ENCODE measurements around the gene RINT1. TPM values are rescaled to one million over a fixed set of nuclear protein-coding genes. Genes with fewer than 3 reads are reported as not detected.
"Not testable (repeated sequence)": the region's sequence is repeated elsewhere in the genome, so short reads cannot be mapped to it uniquely, and the experiment has no call there.

Gene RINT1
- total and polyA plus RNA-seq, 2 donors (not counting 1 experiment from before 2014, with no cell fraction given): 16.3 to 26.0 TPM

DNA sequence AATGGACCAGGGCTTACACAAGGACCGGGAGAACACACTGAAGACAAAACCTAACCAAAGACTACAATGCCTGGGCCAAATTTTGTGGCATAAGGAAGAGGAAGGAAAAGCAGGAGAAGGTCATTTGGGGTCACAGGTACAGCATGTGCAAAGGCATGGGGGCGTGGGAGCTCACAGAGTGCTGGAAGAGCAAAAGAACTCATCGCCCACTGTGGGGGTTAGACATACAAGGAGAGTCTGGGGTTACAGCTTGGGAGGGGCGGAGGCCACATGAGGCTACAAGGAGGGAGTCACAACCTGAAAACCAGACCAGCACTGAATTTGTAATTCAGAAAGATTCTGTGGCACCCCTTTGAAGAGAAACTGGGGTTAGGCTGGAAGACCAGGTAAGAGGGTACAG lies 19.6 kb upstream of the RINT1 start:
- Histone ChIP-seq H3K27me3 (ENCODE audit: control insufficient read depth, insufficient read depth, low read length) (no peaks in the 10 kb centered on the region), H2AFZ (ENCODE audit: low read length) (no peak overlapping the region), H4K20me1 (ENCODE audit: control insufficient read depth, extremely low read depth, insufficient read depth, low read length) (no peaks in the 10 kb centered on the region), H3K79me2 (ENCODE audit: control insufficient read depth, insufficient read depth, low read length) (peaks cover 32% of the 10 kb centered on the region), H3K4me3 (replicated peaks in 1 of 4; ENCODE audit: control extremely low read depth in 1 of 4, insufficient read depth in 1 of 4, low read depth in 3 of 4, low read length in 4 of 4) (no peak overlapping the region), H3K9me3 (ENCODE audit: control insufficient read depth, insufficient read depth, low read depth, low read length) (no peaks in the 10 kb centered on the region), H3K9ac (ENCODE audit: insufficient read depth, low read length) (no peak overlapping the region), H3K4me1 (ENCODE audit: control insufficient read depth, extremely low read depth, insufficient read depth, low read length) (no peaks in the 10 kb centered on the region), H3K36me3 (ENCODE audit: control insufficient read depth, insufficient read depth, low read length) (no peaks in the 10 kb centered on the region), H3K27ac (ENCODE audit: insufficient read depth, low read length) (no peak overlapping the region), H3K4me2 (ENCODE audit: extremely low read depth, insufficient read depth, low read length) (no peak overlapping the region)
- TF ChIP-seq EZH2 (IDR thresholded peaks at IDR 0.05; ENCODE audit: low read length, missing control alignments): no peak
- TF ChIP-seq, protein P1, sequence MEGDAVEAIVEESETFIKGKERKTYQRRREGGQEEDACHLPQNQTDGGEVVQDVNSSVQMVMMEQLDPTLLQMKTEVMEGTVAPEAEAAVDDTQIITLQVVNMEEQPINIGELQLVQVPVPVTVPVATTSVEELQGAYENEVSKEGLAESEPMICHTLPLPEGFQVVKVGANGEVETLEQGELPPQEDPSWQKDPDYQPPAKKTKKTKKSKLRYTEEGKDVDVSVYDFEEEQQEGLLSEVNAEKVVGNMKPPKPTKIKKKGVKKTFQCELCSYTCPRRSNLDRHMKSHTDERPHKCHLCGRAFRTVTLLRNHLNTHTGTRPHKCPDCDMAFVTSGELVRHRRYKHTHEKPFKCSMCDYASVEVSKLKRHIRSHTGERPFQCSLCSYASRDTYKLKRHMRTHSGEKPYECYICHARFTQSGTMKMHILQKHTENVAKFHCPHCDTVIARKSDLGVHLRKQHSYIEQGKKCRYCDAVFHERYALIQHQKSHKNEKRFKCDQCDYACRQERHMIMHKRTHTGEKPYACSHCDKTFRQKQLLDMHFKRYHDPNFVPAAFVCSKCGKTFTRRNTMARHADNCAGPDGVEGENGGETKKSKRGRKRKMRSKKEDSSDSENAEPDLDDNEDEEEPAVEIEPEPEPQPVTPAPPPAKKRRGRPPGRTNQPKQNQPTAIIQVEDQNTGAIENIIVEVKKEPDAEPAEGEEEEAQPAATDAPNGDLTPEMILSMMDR (conservative IDR thresholded peaks at IDR 0.05 in 1 of 2, IDR thresholded peaks at IDR 0.05 in 1 of 2; ENCODE audit: low read depth in 1 of 2, low read length in 2 of 2): no peak
- DNase-seq (ENCODE audit: low read depth in 2 of 2): no peak

DNA sequence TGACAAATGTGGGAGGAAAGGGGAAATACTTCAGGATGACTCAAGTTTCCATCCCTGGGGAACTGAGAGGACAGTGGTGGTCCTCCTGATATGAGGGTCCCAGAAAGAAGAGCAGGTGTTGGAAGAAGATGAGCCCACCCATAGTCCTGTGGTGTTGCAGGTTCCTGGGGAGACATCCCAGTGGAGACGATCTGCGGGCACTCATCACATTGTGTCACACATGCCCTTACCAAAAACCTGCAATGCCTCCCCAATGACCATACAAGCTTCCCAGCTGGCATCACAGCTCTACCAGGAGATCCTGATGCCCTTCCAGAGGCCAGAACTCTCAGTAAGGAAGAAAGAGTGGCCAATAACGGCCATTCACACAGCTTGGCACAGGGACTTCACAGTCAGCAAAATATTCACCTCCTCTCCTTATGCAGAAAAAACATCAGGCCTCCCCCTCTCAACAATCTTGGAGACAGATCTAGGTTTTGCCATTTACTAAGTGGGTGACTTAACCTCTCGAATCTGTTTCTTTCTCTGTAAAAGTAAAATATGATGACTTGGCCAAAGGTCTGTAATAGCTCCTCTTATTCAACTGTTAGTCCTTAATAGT lies 19.0 kb upstream of the RINT1 start:
- H3K27me3 ChIP-seq (ENCODE audit: control insufficient read depth, insufficient read depth, low read length): no peaks in the 10 kb centered on the region
- H3K36me3 ChIP-seq (ENCODE audit: control insufficient read depth, insufficient read depth, low read length): no peaks in the 10 kb centered on the region
- H3K27ac ChIP-seq (ENCODE audit: insufficient read depth, low read length): no peak overlapping the region
- no peak overlapping the region for H2AFZ ChIP-seq (ENCODE audit: low read length)
- H3K4me1 ChIP-seq (ENCODE audit: control insufficient read depth, extremely low read depth, insufficient read depth, low read length): no peaks in the 10 kb centered on the region
- TF ChIP-seq, protein P1 (conservative IDR thresholded peaks at IDR 0.05 in 1 of 2, IDR thresholded peaks at IDR 0.05 in 1 of 2; ENCODE audit: low read depth in 1 of 2, low read length in 2 of 2): no peak
- no peak for TF ChIP-seq EZH2 (IDR thresholded peaks at IDR 0.05; ENCODE audit: low read length, missing control alignments)
- peaks cover 37% of the 10 kb centered on the region for H3K79me2 ChIP-seq (ENCODE audit: control insufficient read depth, insufficient read depth, low read length)
- no peak overlapping the region for H3K9ac ChIP-seq (ENCODE audit: insufficient read depth, low read length)
- no peaks in the 10 kb centered on the region for H4K20me1 ChIP-seq (ENCODE audit: control insufficient read depth, extremely low read depth, insufficient read depth, low read length)
- no peak for DNase-seq (ENCODE audit: low read depth in 2 of 2)
- no peak overlapping the region for H3K4me3 ChIP-seq (replicated peaks in 1 of 4; ENCODE audit: control extremely low read depth in 1 of 4, insufficient read depth in 1 of 4, low read depth in 3 of 4, low read length in 4 of 4)
- no peaks in the 10 kb centered on the region for H3K9me3 ChIP-seq (ENCODE audit: control insufficient read depth, insufficient read depth, low read depth, low read length)
- H3K4me2 ChIP-seq (ENCODE audit: extremely low read depth, insufficient read depth, low read length): no peak overlapping the region

DNA sequence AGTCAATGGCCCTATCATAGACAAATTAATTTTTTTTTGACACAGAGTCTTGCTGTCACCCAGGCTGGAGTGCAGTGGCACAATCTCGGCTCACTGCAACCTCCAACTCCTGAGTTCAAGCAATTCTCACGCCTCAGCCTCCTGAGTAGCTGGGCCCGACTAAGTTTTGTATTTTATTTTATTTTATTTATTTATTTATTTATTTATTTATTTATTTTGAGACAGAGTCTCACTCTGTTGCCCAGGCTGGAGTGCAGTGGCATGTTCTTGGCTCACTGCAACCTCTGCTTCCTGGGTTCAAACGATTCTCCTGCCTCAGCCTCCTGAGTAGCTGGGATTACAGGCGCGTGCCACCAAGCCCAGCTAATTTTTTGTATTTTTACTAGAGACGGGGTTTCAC lies 16.4 kb upstream of the RINT1 start:
- H2AFZ ChIP-seq (ENCODE audit: low read length); H3K4me1 ChIP-seq (ENCODE audit: control insufficient read depth, extremely low read depth, insufficient read depth, low read length); DNase-seq (ENCODE audit: low read depth in 2 of 2); H3K9me3 ChIP-seq (ENCODE audit: control insufficient read depth, insufficient read depth, low read depth, low read length); H4K20me1 ChIP-seq (ENCODE audit: control insufficient read depth, extremely low read depth, insufficient read depth, low read length); H3K36me3 ChIP-seq (ENCODE audit: control insufficient read depth, insufficient read depth, low read length); H3K4me2 ChIP-seq (ENCODE audit: extremely low read depth, insufficient read depth, low read length); H3K27me3 ChIP-seq (ENCODE audit: control insufficient read depth, insufficient read depth, low read length); H3K4me3 ChIP-seq (replicated peaks in 1 of 4; ENCODE audit: control extremely low read depth in 1 of 4, insufficient read depth in 1 of 4, low read depth in 3 of 4, low read length in 4 of 4); H3K9ac ChIP-seq (ENCODE audit: insufficient read depth, low read length); H3K27ac ChIP-seq (ENCODE audit: insufficient read depth, low read length): not testable (repeated sequence)
- H3K79me2 ChIP-seq (ENCODE audit: control insufficient read depth, insufficient read depth, low read length): peaks cover 43% of the 10 kb centered on the region
